Neural cell (in vitro differentiated cells): Measurements from ENCODE around the gene ADGRL1.

ENCODE experiments used
- CTCF ChIP-seq: fragments of 450-650 bp; IDR thresholded peaks from 2 replicates; pipeline ENCODE4 v1.5.1; 2014; ENCODE audit warnings: antibody characterized with exemption, mild to moderate bottlenecking, moderate library complexity; ENCODE audit not compliant: poor library complexity, severe bottlenecking
- EP300 ChIP-seq: fragments of 450-650 bp; conservative IDR thresholded peaks from 2 replicates; pipeline ENCODE4 v1.6.1; 2014; ENCODE audit warnings: antibody characterized with exemption, mild to moderate bottlenecking, moderate library complexity; ENCODE audit not compliant: poor library complexity, severe bottlenecking
- EZH2 ChIP-seq: fragments of 200-600, 300-800 bp; shearing (Covaris generic), sonication (generic); IDR thresholded peaks from 2 replicates; pipeline ENCODE4 v1.6.1; 2014; ENCODE audit warnings: antibody characterized with exemption, low read length, borderline replicate concordance, mild to moderate bottlenecking; ENCODE audit not compliant: insufficient read depth, poor library complexity, severe bottlenecking
- MXI1 ChIP-seq: fragments of 450-650 bp; conservative IDR thresholded peaks from 2 replicates; pipeline ENCODE4 v1.6.1; 2014; ENCODE audit warnings: antibody characterized with exemption, mild to moderate bottlenecking; ENCODE audit not compliant: poor library complexity, severe bottlenecking
- POLR2AphosphoS5 ChIP-seq: IDR thresholded peaks from 2 replicates; pipeline ENCODE4 v1.6.1; 2012
- RAD21 ChIP-seq: fragments of 450-650 bp; conservative IDR thresholded peaks from 2 replicates; pipeline ENCODE4 v1.6.1; 2014; ENCODE audit warnings: antibody characterized with exemption, mild to moderate bottlenecking, moderate library complexity
- REST ChIP-seq: IDR thresholded peaks from 2 replicates; pipeline ENCODE4 v1.6.1; 2012; ENCODE audit warnings: borderline replicate concordance
- TAF1 ChIP-seq: IDR thresholded peaks from 2 replicates; pipeline ENCODE4 v1.6.1; 2012; ENCODE audit warnings: low read depth

- no peak for TF ChIP-seq CTCF
- TF ChIP-seq TAF1: no peak
- no peak for TF ChIP-seq EZH2
- no peak for TF ChIP-seq EP300
- no peak for TF ChIP-seq POLR2AphosphoS5
- TF ChIP-seq REST: no peak
- no peak for TF ChIP-seq MXI1
- no peak for TF ChIP-seq RAD21
Observed at GRCh38 chr19:14111486-14111885, 94.5 kb downstream of the ADGRL1 start.
